Neural progenitor cell (in vitro differentiated cells): ENCODE results near the gene PNLIP.

Source experiments
- CTCF ChIP-seq: fragments of 200-600 bp; sonication (generic); IDR thresholded peaks from 2 replicates; pipeline ENCODE4 v1.5.1; 2017; ENCODE audit warnings: antibody characterized with exemption, mild to moderate bottlenecking
- EZH2 ChIP-seq: fragments of 200-600 bp; sonication (generic); IDR thresholded peaks from 2 replicates; pipeline ENCODE4 v1.6.1; 2017; ENCODE audit warnings: antibody characterized with exemption, mild to moderate bottlenecking, moderate library complexity
- EZH2phosphoT487 ChIP-seq: fragments of 200-600 bp; sonication (generic); IDR thresholded peaks from 2 replicates; pipeline ENCODE4 v1.6.1; 2017; ENCODE audit warnings: antibody characterized with exemption

- TF ChIP-seq CTCF: no peak
- TF ChIP-seq EZH2: no peak
- TF ChIP-seq EZH2phosphoT487: no peak
Measured at GRCh38 chr10:116542007-116542677, 3.6 kb upstream of the PNLIP start.
